NB4 (cell line): Measurements from ENCODE around the gene KIDINS220.

ENCODE experiments used
- DNase-seq: peaks from one replicate; pipeline ENCODE4 v3.0.0; 2010; ENCODE audit warnings: low read depth
- H3K4me3 ChIP-seq: one replicate; pipeline ENCODE4 v1.5.1; 2011; ENCODE audit warnings: mild to moderate bottlenecking, low read depth, low read length, moderate library complexity
- CTCF ChIP-seq: IDR thresholded peaks from one replicate; pipeline ENCODE4 v1.5.1; 2012; ENCODE audit warnings: low read depth, low read length
- MAX ChIP-seq: IDR thresholded peaks from 2 replicates; pipeline ENCODE4 v1.6.1; 2011; ENCODE audit warnings: low read depth, low read length
- MYC ChIP-seq: IDR thresholded peaks from 2 replicates; pipeline ENCODE4 v1.6.1; 2011; ENCODE audit warnings: low read depth, low read length
- POLR2A ChIP-seq: IDR thresholded peaks from 2 replicates; pipeline ENCODE4 v1.6.1; 2011; ENCODE audit warnings: mild to moderate bottlenecking; ENCODE audit not compliant: insufficient read length; ENCODE audit errors: extremely low read depth

Gene KIDINS220

DNA sequence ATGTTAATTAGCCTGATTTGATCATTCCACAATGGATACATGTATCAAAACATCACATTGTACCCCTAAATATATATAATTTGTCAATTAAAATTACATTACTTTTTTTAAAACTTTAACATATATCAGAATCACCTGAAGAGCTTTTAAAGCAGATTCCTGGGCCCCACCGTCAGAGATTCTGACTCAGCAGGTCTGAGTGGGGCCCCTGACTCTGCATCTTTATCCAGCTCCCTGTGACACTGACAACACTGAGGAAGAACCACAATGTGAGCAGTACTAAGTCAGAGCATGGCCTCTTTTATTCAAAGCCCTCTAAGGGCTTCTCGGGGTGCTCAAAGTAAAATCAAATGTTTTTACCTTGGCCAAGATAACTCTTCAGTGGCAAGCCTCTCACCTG, 9.7 kb downstream of the KIDINS220 start:
- H3K4me3 ChIP-seq, result no peak overlapping the region
- no peak for DNase-seq

DNA sequence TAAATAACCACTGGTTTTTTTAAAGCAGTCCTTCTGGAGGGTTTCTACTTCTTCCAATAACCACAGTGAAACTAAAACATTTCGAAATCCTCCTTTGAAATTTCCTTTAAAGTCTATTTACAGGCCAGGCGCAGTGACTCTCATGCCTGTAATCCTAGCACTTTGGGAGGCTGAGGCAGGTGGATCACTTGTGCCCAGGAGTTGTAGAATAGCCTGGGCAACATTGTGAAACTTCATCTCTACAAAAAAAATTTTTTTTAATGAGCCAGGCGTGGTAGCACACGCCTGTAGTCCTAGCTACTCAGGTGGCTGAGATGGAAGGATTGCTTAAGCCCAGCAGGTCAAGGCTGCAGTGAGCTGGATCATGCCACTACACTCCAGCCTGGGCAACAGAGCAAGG, 15.2 kb downstream of the KIDINS220 start:
- TF ChIP-seq POLR2A (no peak), CTCF (no peak), MYC (no peak), MAX (no peak)
- DNase-seq, result peak; percentile 66
- H3K4me3 ChIP-seq, result no peak overlapping the region

More for the DNA sequence above, 9.7 kb downstream of the KIDINS220 start:
- TF ChIP-seq MAX, result no peak
- no peak for TF ChIP-seq MYC
- no peak for TF ChIP-seq CTCF
- no peak for TF ChIP-seq POLR2A

DNA sequence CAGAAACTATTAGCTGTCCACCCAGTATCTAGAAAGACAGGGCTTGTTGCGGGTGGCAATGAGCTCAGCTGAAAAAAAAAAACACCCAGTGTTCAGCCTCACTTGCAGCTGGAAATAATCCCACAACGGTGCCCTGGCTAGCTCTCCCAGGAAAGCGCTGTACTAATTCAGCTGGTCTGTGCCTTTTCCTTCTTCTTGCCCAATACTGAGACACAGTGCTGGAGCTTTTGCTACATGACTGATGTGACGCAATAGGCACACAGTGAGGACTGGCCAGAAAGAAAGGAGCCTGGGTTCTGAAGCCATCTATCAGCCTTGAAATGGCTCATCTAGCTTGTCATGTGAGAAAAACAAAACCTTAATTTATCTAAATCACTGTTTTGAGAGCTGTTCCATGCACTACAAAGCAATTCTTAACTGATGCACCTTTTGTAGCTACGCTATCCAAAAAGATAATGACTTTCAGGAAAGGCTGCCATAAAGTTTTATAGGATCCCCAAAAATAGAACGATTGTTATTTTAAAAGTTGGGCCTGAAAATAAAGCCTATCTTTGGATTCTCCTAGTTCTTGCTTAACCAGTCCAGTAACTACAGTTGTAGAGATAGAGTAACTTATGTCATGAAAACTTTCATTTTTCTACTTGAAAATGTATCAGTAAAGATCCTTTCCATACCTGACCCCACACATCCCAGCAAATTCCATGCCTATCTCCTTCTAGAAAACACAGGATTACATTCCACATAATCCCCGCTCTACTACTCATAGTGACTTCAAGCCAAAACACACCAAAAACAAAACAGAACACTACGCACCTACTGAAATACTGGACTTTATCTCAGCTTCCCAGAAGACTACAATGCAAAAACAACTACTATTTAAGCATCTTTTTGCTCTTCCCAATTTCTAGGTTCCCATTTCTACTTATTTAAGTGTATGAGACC, 15.9 kb downstream of the KIDINS220 start:
- H3K4me3 ChIP-seq, result no peak overlapping the region
- TF ChIP-seq CTCF, result no peak
- no peak for TF ChIP-seq POLR2A
- TF ChIP-seq MAX, result no peak
- TF ChIP-seq MYC, result no peak
- DNase-seq, result peak; percentile 79

DNA sequence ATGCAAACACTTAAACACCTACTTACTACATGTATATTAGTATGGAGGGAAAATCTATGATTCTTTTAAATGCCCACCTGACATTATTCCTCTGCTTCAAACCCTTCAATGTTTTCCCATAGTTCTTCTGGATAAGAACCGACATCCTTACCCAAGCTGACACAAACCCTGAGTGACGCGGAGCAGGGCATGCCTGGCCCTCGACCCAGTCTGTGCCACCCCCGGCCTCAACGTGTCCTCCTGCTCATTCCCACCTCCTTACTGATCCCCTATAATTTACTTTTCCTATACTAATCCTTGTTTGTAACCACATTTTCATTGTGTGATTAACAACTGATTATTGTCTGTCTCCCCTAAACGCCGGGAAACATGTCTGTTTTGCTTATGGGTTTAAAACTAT, 17.5 kb downstream of the KIDINS220 start:
- no peak for DNase-seq
- no peak overlapping the region for H3K4me3 ChIP-seq
- TF ChIP-seq POLR2A, result no peak
- TF ChIP-seq CTCF, result no peak
- TF ChIP-seq MAX, result no peak

DNA sequence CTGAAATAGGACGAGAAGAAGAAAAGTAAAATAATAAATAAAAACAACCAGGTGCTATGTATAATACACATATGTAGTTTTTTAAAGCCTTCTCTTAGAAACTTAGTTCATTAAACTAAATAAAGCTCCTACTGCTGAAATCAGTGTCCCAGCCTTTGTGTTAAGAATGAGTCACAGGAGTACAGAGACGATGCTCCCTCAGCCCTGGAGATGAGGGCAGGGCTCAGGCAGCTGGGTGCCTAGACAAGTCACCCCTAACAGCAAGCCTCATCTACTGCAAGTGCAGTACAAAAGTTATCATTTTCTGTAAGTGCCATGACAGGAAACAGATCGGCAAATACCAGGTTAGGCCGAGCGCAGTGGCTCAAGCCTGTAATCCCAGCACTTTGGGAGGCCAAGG, 18.2 kb downstream of the KIDINS220 start:
- no peak overlapping the region for H3K4me3 ChIP-seq
- TF ChIP-seq MYC (no peak), CTCF (no peak), POLR2A (no peak), MAX (no peak)
- DNase-seq, result no peak
